HG03060 (cell line): ENCODE measurements around the gene INPP4A.

Experiments
- ATAC-seq: cut with Tn5 transposase; IDR thresholded peaks from one replicate; pipeline ENCODE4 v1.9.1; 2021; ENCODE audit warnings: low read depth, moderate number of reproducible peaks; ENCODE audit not compliant: unreplicated experiment

Gene INPP4A

GRCh38 chr2:98458667-98459380 lies 14.2 kb downstream of the INPP4A start:
- no peak for ATAC-seq

GRCh38 chr2:98459496-98460175 lies 15.0 kb downstream of the INPP4A start:
- ATAC-seq = no peak

GRCh38 chr2:98460573-98461497 lies 16.2 kb downstream of the INPP4A start:
- peak; percentile 39 for ATAC-seq

- no peak for ATAC-seq
Measured at GRCh38 chr2:98461498-98462049, 16.9 kb downstream of the INPP4A start.

- no peak for ATAC-seq
Measured at GRCh38 chr2:98463081-98463481, 18.4 kb downstream of the INPP4A start.

GRCh38 chr2:98463551-98463971 lies 18.9 kb downstream of the INPP4A start:
- ATAC-seq = no peak

- no peak for ATAC-seq
Measured at GRCh38 chr2:98463988-98464771, 19.5 kb downstream of the INPP4A start.

GRCh38 chr2:98464772-98465310 lies 20.2 kb downstream of the INPP4A start:
- ATAC-seq = peak; percentile 35

GRCh38 chr2:98465456-98466226 lies 21.0 kb downstream of the INPP4A start:
- ATAC-seq = no peak

GRCh38 chr2:98467082-98467536 lies 22.5 kb downstream of the INPP4A start:
- no peak for ATAC-seq

- ATAC-seq = no peak
Measured at GRCh38 chr2:98467652-98468051, 23.0 kb downstream of the INPP4A start.

GRCh38 chr2:98468621-98469236 lies 24.1 kb downstream of the INPP4A start:
- no peak for ATAC-seq

- no peak for ATAC-seq
Measured at GRCh38 chr2:98469862-98470544, 25.3 kb downstream of the INPP4A start.

- no peak for ATAC-seq
Measured at GRCh38 chr2:98470851-98471255, 26.2 kb downstream of the INPP4A start.

- ATAC-seq = no peak
Measured at GRCh38 chr2:98471402-98472131, 26.9 kb downstream of the INPP4A start.

GRCh38 chr2:98472132-98472650 lies 27.5 kb downstream of the INPP4A start:
- ATAC-seq = no peak
